ENCODE data around the gene BTBD2.

Gene BTBD2

DNA sequence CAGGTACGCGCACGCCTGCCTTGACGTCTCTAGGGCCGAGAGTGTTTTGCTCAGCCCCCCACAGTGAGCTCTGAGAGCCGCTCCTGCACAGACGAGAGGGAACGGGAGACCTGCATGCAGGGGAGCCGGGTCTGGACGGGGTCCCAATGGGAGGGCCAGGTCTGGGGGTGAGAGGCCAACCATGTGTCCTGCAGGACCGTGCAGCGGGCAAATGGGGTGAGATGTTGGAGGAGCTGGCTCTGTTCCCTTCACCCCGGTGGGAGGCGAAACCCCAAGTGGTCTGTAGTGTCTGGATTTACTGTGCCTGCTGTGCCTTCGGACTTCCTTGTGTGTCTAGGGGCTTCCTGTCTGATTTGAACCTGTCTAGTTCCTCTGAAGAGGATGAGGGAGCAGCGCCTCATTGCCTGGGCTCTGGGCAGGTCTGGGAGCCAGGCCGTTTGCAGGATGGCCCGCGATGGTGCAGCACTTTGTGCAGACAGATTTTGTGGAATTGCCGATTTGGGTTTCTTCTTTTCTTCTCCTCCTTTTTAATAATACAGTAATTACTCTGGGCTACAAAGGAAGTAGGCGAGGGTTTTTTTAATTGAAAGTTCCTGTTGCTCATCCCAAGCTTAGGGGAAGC, 72.5 kb downstream of the BTBD2 start:
- TF ChIP-seq BHLHE40 (IDR thresholded peaks at IDR 0.05; ENCODE audit: borderline replicate concordance): no peak
- TF ChIP-seq CTBP1 (IDR thresholded peaks at IDR 0.05; ENCODE audit: borderline replicate concordance): no peak
- no peak for TF ChIP-seq SUZ12 (IDR thresholded peaks at IDR 0.05)
- TF ChIP-seq SP1 (IDR thresholded peaks at IDR 0.05): no peak
- no peak for TF ChIP-seq PKNOX1 (IDR thresholded peaks at IDR 0.05)
- TF ChIP-seq NFRKB (IDR thresholded peaks at IDR 0.05): no peak
- TF ChIP-seq TARDBP (IDR thresholded peaks at IDR 0.05): no peak
- no peak for TF ChIP-seq FOXK2 (IDR thresholded peaks at IDR 0.05)
- no peak for TF ChIP-seq ELF4 (IDR thresholded peaks at IDR 0.05)
- TF ChIP-seq ZNF384 (IDR thresholded peaks at IDR 0.05): no peak
- no peak for TF ChIP-seq ARNT (IDR thresholded peaks at IDR 0.05)
- no peak for TF ChIP-seq L3MBTL2 (conservative IDR thresholded peaks at IDR 0.05)
- DNase-seq (ENCODE audit: extremely low spot score): no peak
- POLR2A ChIA-PET: no interaction called here
- CTCF ChIA-PET: interaction anchor here (0.5 to 0.6 kb wide), 2 partner anchors 374 to 823 kb away, joined by 3 to 5 read pairs; no protein-coding TSS in a partner anchor

DNA sequence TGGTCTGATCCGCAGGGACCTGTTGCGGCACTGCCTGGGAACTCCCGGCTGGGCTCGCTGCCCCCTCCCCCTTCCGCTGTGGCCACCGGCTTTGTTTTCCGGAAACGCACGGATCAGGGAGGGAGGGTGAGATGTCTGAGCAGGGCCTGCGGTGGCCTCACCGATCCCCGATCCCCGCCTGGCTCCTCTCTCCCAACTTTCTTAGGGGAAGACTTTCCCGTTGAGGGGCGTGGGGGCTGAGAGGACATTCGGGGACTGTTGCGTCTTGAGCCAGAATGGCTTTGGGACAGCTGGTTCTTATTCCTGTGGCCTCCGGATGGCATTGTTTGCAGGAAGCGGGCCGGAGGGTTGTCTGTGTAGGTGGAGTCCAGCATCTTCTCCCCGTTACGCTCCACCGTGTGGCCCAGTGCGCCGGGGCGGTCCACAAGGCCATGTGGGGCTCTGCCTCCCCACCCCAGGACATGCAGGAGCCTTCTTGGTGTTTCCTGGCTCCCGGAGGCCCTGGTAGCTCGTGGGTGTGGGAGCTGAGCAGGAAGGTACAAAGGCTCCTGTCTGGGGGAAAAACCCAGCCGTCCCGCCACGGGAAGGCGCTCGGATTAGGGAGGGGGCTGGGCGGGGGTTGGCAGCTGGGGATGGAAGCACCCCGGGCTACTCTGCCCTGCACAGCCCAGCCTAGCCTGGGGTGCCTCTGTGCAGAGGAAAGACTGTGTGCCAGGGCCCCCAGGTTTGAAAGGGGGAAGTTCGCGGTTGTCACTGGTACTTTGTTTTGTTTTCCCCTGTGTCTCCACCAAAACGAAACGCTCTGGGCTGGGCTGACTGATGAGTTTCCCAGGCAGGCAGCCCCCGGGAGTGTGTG, 73.2 kb downstream of the BTBD2 start:
- TF ChIP-seq FOXA1 (IDR thresholded peaks at IDR 0.05) (no peak), PKNOX1 (IDR thresholded peaks at IDR 0.05) (no peak), LEF1 (IDR thresholded peaks at IDR 0.05; ENCODE audit: borderline replicate concordance) (no peak), FOXK2 (IDR thresholded peaks at IDR 0.05) (no peak), SP1 (IDR thresholded peaks at IDR 0.05) (no peak), BHLHE40 (IDR thresholded peaks at IDR 0.05; ENCODE audit: borderline replicate concordance) (no peak), CTBP1 (IDR thresholded peaks at IDR 0.05; ENCODE audit: borderline replicate concordance) (no peak), FOXM1 (IDR thresholded peaks at IDR 0.05; ENCODE audit: borderline replicate concordance) (no peak), ARNT (IDR thresholded peaks at IDR 0.05) (no peak), L3MBTL2 (conservative IDR thresholded peaks at IDR 0.05) (no peak), NFRKB (IDR thresholded peaks at IDR 0.05) (no peak), ELF4 (IDR thresholded peaks at IDR 0.05) (no peak), ZNF384 (IDR thresholded peaks at IDR 0.05) (no peak), TARDBP (IDR thresholded peaks at IDR 0.05) (no peak)
- POLR2A ChIA-PET: no interaction called here
- DNase-seq (ENCODE audit: extremely low spot score): peak; percentile 69
- CTCF ChIA-PET: interaction anchor here (0.5 kb wide), 1 partner anchor 822 kb away, joined by 5 read pairs; no protein-coding TSS in a partner anchor

- ChIA-PET CTCF (no interaction called here), POLR2A (no interaction called here)
- TF ChIP-seq ZNF384 (IDR thresholded peaks at IDR 0.05) (no peak), SUZ12 (IDR thresholded peaks at IDR 0.05) (no peak), BHLHE40 (IDR thresholded peaks at IDR 0.05; ENCODE audit: borderline replicate concordance) (no peak), ELF4 (IDR thresholded peaks at IDR 0.05) (no peak), TARDBP (IDR thresholded peaks at IDR 0.05) (no peak), SP1 (IDR thresholded peaks at IDR 0.05) (no peak), FOXA1 (IDR thresholded peaks at IDR 0.05) (no peak), HDGF (IDR thresholded peaks at IDR 0.05; ENCODE audit: borderline replicate concordance) (no peak), FOXK2 (IDR thresholded peaks at IDR 0.05) (no peak), NFRKB (IDR thresholded peaks at IDR 0.05) (no peak)
- DNase-seq (ENCODE audit: extremely low spot score): no peak
Measured at GRCh38 chr19:1941146-1942077, 74.1 kb downstream of the BTBD2 start, which contains the start of gene CSNK1G2. Gene CSNK1G2, plus strand, starts transcription at chr19:1941172. Its CDS starts 28,601 bp downstream, at chr19:1969773.

- no peak for DNase-seq (ENCODE audit: extremely low spot score)
- ChIA-PET POLR2A (no interaction called here), CTCF (no interaction called here)
- TF ChIP-seq ELF4 (IDR thresholded peaks at IDR 0.05) (no peak), SP1 (IDR thresholded peaks at IDR 0.05) (no peak), ARNT (IDR thresholded peaks at IDR 0.05) (no peak)
Measured at GRCh38 chr19:1938071-1938470, 77.4 kb downstream of the BTBD2 start.

GRCh38 chr19:1936916-1937610, 78.5 kb downstream of the BTBD2 start:
- no peak for TF ChIP-seq HDGF (IDR thresholded peaks at IDR 0.05; ENCODE audit: borderline replicate concordance)
- ChIA-PET CTCF (no interaction called here), POLR2A (interaction anchor here (0.7 kb wide), 1 partner anchor 122 kb away, joined by 3 read pairs; no protein-coding TSS in a partner anchor)
- DNase-seq (ENCODE audit: extremely low spot score): no peak

GRCh38 chr19:1936430-1936829, 79.1 kb downstream of the BTBD2 start:
- no peak for TF ChIP-seq ZNF384 (IDR thresholded peaks at IDR 0.05)
- no peak for TF ChIP-seq SP1 (IDR thresholded peaks at IDR 0.05)
- no peak for TF ChIP-seq PKNOX1 (IDR thresholded peaks at IDR 0.05)
- no peak for TF ChIP-seq SUZ12 (IDR thresholded peaks at IDR 0.05)
- TF ChIP-seq FOXM1 (IDR thresholded peaks at IDR 0.05; ENCODE audit: borderline replicate concordance): no peak
- TF ChIP-seq LEF1 (IDR thresholded peaks at IDR 0.05; ENCODE audit: borderline replicate concordance): no peak
- TF ChIP-seq ELF4 (IDR thresholded peaks at IDR 0.05): no peak
- TF ChIP-seq CTBP1 (IDR thresholded peaks at IDR 0.05; ENCODE audit: borderline replicate concordance): no peak
- no peak for TF ChIP-seq L3MBTL2 (conservative IDR thresholded peaks at IDR 0.05)
- TF ChIP-seq NFRKB (IDR thresholded peaks at IDR 0.05): no peak
- no peak for TF ChIP-seq BHLHE40 (IDR thresholded peaks at IDR 0.05; ENCODE audit: borderline replicate concordance)
- TF ChIP-seq FOXA1 (IDR thresholded peaks at IDR 0.05): no peak
- no peak for TF ChIP-seq TARDBP (IDR thresholded peaks at IDR 0.05)
- no peak for TF ChIP-seq HDGF (IDR thresholded peaks at IDR 0.05; ENCODE audit: borderline replicate concordance)
- TF ChIP-seq ARNT (IDR thresholded peaks at IDR 0.05): no peak
- TF ChIP-seq FOXK2 (IDR thresholded peaks at IDR 0.05): no peak
- DNase-seq (ENCODE audit: extremely low spot score): no peak
- CTCF ChIA-PET: no interaction called here
- POLR2A ChIA-PET: interaction anchor here (0.7 kb wide), 1 partner anchor 123 kb away, joined by 3 read pairs; no protein-coding TSS in a partner anchor

All from HEK293T (cell line).